GM19395 (cell line): ENCODE measurements around the gene SPSB3.
"Not testable (repeated sequence)": the region's sequence is repeated elsewhere in the genome, so short reads cannot be mapped to it uniquely, and the experiment has no call there.

Experiments
- ATAC-seq: cut with Tn5 transposase; IDR thresholded peaks from one replicate; pipeline ENCODE4 v1.9.1; 2021; ENCODE audit warnings: mild to moderate bottlenecking, moderate library complexity; ENCODE audit not compliant: unreplicated experiment

The SPSB3 gene

DNA sequence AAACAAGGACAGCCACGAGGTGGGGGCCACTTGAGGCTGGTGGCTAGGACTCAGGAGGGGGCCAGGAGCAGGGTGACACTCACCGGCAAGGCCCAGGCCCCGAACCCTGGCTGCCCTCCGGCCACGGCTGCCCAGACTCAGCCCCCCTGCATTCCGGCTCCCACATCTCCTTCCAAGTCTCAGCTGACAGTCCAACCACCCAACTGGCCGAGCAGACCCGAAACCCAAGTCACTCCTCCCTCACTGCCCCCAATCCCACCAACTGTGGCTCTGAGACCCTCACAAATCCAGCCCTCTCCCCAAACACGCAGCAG, 34.9 kb upstream of the SPSB3 start:
- ATAC-seq, result no peak

DNA sequence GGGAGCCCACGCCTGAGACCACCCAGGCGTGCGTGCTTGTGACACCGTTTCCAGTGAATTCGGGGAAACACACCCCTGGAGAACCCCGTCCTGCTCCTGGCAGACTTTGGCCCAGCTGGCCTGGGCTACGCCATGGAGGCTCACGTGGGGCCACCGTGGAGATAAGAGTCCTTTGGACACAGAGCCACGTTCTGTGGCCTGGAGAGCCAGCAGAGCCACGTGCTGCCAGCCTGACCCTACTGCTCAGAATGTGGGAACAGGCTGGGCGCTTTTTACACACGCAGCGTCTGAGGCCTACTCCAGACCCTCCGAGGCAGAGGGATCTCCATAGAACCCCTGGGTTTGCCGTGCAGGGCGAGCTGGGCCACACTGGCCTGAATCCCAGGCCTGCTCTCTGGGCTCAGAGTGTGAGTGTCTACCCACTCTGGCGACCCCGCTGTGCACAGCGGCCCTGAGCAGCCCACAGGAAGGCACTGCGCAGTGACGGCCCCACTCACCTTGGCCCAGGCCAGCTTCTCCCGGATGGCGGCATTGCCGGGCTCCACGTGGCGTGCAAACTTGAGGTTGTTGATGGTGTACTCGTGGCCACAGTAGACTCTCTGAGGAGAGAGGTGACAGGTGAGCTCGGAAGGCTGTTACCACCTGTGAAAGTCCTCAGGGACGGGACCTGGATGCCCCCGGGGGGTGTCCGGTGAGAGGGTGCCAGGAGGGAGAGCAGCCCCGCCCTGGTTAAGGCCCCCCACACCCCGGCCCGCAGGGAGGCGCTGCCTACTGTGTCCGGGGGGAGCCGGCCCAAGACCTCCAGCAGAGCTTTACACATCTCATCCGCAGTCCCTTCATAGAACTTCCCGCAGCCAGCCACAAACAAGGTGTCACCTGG, 34.3 kb upstream of the SPSB3 start:
- ATAC-seq, result no peak

DNA sequence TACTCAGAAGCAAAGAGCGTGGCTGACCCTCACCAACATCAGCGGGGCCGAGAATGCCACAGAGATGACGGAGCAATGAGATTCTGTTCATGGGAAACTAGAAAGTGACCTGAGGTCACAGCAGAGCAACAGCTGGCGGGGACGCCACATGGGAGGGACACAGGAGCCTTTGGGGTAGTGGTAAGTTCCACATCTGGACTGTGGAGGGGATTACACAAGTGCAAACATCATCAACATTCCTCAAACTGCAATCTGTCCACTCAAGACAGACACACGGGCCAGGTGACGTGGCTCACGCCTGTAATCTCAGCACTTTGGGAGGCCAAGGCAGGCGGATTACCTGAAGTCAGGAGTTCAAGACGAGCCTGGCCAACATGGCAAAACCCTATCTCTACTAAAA, 33.1 kb upstream of the SPSB3 start:
- no peak for ATAC-seq

DNA sequence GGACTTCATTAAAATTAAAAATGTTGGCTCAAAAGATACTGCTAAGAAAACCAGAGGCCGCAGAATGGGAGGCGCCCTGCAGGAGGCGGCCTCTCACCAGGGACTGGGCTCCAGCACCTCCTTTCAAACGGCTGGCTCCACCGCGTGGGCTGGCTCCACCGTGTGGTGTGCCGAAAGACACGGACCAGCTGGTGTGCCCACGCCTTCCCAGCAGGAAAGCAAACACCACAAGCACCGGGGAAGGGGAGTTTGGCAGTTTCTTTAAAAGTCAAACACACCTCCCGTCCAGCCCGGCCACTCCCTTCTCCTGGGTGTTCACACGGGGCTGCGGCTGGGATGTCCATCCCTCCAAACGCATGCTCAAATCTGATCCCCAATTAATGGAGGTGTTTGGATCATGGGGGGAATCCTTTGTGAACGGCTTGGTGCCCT, 30.4 kb upstream of the SPSB3 start:
- ATAC-seq, result no peak

DNA sequence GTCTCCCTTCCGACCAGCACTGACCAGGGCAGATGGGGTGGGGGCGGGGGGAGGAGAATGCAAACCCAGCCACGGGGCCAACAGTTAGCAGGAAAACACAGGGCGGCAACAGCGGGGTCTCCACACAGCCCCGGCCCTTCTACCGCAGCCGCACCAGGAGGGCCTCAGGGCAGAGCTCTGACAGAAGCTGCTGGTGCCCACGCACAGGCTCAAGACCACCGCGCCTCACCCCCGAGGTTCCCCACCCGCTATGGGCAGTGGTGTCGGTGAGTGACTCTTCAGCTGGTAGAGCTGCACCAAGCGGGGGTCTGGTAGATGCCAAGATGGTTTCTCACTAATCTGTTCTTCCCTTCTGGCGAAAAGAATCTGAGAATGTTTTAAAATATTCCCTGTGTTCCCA, 28.2 kb upstream of the SPSB3 start:
- ATAC-seq, result no peak

DNA sequence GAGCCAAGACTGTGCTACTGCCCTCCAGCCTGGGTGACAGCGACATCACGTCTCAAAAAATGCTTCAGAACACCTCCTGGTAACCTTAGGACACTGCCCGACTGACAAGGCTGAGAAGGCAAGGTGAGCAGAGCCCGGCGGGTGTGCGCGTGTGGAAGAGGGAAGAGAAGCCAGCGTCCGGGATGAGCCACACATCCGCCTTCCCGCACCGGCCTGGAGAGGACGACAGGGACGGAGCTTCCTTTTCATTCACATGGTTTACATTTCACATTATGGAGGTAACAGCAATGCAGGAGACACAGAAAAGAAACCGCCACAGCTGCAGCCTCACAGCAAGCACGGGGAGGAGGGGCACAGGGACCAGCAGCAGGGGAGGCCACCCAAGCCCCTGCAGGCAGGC, 27.7 kb upstream of the SPSB3 start:
- no peak for ATAC-seq

DNA sequence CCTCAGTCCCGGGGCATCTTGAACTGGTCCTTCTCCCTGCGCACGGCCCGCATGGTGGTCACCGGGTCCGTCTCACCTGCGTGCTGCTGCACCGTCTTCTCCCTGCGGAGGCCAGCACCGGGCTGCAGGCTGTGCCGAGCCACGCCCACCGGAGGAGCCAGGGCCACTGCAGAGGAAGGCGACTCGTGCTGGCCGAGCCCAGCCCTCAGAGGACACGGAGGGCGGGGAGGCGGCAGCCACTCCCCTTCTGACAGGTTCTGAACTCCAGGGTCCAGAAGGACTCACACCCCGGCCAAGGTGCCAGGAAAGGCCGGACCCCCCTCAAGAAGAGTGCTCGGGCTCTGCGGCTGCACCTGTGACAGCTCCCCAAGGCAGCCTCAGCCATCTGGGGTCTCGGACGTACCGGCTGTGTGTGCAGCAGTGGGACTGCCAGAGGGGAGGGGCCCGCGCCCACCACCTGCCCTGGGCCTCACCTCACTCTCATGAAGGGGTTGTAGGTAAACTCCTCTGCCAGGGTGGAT, 27.0 kb upstream of the SPSB3 start:
- no peak for ATAC-seq

DNA sequence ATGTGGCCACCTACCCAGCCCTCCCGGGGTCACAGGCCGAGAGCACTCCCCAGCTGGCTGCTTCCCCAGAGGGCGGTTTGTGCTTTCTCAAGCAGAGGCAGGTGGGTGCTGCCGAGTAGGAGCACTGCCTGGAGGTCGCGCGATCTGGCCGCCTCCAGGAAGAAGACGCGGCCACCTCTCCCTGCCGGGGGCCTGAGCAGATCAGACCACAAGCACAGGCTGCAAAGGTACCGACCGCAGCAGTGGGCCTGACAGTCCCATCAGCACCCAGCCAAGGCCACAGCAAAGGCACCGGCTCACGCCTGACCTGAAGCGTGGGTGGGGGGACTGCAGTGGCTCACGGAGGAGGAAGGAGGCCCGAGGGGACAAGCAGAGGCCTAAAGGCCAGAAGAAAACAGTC, 26.3 kb upstream of the SPSB3 start:
- ATAC-seq, result no peak

DNA sequence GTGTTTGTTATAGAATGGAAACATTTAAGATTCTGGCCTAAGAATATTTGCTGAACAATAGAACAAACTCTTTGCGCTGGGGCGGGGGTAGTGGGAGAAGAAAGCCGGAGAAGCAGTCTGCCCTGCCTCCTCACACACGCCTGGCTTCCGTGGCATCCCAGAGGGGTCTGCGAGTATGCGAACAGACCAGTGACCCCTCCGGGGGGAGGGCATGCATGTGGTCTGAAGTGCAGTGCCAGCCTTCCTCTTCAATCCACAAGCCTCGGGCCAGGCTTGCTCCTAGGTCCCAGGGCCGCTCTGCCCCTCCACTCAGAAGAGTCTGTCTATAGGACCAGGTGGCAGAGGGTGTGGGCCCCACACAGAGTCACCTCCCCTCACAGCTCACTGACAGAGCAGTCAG, 25.3 kb upstream of the SPSB3 start:
- no peak for ATAC-seq

DNA sequence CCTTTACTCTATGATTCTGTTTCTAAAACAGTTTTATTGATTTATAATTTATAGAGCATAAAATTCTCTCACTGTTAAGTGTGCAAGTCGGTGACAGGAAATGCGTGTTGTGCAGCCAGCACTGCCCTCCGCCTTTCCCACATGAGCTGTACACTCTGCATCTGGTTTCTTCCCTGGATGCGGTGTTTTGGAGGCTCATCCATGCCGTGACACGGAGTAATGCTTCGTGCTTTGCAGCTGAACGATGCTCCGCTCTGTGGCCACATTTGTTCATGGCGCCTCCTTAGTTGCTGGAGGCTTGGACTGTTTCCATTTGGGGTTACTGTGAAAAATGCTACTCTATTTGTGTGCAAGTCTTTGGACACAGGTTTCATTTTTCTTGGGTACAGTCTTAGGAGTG, 18.3 kb upstream of the SPSB3 start:
- no peak for ATAC-seq

DNA sequence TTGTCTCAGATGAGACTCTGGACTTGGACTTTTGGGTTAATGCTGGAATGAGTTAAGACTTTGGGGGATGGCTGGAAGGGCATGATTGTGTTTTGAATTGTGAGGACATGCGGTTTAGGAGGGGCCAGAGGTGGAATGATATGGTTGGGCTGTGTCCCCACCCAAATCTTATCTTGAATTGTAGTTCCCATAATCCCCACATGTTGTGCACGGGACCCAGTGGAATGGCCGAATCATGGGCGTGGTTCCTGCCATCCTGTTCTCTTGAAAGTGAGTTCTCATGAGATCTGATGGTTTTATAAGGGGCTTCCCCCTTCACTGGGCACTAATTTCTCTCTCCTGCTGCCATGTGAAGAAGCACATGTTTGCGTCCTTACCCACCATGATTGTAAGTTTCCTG, 16.9 kb upstream of the SPSB3 start:
- ATAC-seq, result not testable (repeated sequence)

DNA sequence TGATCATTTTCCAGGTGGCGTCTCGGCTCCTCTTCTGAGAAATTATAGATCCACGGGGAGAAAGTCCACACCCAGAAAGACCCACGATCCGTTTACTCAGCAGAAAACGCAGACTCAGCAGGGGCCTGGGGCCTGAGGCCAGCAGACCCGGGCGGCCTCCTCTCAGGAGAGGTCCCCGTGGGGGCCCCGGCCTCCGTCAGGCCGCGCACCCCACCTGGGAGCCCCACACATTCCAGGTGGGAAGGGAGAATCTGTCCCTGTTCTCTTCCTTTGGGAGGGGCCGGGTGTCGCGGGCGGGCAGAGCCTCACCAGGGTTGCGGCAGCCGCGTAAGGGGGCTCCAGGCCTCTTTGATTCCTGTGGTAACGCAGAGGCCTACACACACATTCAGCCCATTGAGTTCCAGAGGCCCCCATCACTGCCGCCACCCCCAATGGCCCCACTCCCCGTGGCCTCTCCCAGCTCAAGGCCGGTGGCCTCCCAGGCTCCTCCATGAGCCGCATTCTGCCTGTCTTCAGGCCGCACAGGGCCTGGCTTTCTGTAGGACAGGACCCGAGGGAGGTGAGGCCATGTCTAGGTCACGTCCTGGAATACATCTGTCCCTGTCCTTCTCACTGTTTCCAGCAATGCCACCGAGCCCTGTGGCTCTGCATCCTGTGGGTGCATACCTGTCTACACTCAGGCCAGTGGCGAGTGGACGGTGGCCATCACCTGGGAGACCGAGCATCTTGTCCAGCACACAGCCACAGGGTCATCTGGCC, 12.7 kb upstream of the SPSB3 start:
- ATAC-seq, result no peak

DNA sequence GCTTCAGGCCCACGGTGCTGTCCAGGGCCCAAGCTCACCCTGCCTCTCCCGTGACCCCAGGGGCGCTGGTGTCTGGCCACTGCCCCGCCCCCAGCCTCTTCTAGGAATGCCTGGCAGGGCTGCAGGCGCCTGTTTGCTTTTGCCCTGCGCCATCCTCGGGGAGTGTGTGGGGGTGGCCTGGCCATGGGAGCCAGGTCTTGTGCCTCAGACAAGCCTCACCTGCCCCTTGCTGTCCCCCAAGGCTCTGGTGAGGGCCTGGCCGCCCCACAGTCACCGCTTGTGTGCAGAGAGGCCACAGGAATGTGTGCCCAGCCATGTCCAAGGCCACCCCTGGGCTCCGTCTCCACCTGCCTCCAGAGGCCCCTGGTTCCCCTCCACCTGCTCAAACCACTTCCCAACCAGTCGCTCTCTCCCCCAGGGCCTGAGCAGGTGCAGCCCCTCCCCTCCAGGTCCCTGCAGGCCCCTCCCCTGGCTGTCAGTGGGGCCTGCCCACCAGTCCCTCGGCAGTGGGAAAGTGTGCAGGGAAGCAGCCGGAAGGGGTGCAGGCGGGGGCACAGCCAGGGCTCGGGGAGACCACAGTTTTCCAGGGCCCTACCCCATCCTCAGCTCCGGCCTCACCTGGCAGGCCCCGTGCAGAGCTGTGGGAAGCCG, 12.0 kb upstream of the SPSB3 start:
- no peak for ATAC-seq

DNA sequence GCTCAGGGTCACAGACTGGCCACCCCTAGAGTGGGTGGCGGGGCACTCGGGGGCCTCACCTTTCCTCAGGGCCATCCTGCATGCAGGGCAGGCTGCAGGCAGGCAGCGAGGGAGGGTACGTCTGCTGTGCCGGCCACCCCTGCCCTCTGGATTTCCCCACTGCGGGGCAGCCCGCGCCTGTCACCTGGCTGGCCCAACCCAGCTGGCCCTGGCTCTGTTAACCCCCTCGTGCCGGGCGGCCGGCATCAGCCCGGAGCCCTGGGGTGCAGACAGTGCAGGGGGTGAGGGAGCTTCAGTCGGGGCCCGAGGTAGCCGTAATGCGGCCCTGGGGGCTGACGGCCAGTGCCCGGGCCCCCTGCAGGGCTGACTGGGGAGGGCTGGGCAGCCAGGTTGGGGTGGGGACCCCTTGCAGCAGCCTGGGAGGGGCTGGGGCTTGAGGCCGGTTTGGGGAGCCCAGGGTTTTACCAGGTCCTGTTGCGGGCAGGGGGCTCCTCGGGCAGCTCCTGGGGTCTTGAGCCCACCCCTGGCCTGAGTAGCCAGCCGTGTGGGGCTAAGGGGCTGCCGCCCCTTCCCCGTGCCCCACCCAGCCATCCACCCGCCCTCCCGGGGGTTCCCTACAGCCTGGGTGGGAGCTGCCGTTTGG, 11.3 kb upstream of the SPSB3 start, which contains the start of gene IGFALS:
TSS of gene IGFALS (minus strand) at position 128 of the 643 bp plus-strand sequence. CDS start at position 75, 53 bp downstream.
- no peak for ATAC-seq

DNA sequence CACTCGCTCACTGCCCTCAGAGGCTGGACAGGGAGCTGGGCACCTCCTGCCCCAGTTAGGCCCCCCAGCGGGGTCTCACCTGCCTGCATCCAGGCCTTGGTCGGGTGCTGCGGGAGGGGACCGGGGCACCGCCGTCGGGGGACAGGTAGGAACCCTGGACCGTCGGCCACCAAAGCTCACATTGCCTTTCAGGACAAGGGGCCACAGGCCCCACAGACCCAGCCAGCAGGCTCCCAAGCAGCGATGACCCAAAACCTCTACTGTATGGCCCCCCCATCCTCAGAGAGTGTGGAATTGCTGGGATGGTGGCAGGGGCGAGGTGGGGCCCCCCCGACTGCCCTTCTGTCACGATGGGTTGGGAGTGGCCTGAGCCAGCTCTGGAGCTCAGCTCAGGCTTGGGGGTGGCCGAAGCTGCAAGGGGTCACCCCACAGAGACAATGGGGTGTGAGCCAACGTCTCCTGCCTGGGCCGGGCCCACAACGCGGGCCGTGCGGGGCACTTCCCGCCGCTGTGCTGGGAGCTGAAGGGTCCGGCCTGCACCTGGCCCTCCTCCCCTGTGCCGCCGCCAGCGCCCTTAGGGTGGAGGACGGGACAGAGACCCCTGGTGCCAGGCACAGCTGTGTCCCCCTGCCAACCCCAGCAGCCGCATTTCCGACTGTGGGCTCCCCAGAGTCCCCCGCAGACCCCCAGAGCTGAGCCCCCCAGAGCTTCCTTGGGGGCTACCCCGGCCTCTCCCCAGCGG, 10.6 kb upstream of the SPSB3 start:
- no peak for ATAC-seq

DNA sequence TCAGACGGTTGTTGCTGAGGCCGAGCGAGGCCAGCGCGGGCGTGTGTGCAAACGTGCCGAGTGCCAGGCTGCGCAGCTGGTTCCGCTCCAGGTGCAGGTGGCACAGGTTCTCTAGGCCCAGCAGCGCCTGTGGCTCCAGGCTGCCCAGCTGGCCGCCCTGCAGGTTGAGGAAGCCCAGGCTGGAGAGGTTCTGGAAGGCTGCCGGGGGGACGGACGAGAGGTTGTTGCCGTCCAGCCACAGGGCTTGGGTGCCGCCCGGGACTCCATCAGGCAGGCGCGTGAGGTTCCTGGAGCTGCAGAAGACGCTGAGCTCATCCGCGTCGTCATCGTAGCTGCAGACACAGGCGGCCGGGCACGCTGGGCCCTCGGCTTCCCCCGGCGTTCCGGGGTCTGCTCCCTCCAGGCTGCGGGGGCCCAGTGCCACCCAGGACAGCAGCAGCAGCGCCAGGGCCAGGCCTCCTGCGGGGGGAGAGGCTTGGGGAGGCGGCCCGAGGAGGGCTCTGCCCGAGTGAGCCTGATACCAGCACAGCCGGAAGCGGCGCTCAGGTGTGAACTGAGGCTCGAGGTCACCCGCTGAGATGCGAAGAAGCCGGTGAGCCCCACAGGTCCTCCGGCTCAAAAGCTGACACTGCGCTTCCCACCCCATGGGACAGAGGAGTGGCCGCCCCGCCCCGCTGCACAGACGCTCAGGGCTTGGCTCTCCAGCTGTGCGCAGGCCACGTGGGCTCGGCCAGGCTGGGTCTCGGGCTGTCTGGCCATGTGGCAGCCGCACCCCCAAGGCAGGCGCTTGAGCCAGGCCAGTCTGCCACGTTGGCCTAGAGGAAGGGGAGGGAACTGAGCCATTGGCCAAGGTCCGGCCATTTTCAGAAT, 9.8 kb upstream of the SPSB3 start:
- no peak for ATAC-seq

DNA sequence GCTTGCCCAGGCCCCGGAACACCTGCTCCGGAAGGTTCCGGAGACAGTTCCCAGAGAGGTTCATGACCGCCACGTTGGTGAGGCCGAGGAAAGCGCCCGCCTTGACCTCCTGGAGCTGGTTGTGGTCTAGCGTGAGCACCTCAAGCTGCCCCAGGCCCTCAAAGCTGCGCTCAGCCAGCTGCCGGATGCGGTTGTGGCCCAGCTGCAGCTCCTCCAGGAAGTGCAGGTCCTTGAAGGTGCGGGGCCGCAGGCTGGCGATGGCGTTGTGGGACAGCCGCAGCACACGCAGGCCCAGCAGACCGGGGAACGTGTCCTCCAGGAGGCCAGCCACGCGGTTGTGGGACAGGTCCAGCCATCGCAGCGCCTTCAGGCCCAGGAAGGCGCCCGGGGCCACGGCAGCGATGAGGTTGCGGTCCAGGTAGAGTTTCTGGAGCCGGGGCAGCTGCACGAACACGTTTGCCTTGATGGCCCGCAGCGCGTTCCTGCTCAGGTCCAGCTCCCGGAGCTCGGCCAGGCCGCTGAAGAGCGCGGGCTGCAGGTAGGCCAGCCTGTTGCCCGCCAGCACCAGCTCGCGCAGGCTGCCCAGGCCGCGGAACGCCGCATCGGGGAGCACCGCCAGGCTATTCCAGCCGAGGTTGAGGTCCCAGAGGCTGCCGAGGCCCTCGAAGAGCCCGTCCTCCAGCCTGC, 9.0 kb upstream of the SPSB3 start:
- ATAC-seq, result no peak

DNA sequence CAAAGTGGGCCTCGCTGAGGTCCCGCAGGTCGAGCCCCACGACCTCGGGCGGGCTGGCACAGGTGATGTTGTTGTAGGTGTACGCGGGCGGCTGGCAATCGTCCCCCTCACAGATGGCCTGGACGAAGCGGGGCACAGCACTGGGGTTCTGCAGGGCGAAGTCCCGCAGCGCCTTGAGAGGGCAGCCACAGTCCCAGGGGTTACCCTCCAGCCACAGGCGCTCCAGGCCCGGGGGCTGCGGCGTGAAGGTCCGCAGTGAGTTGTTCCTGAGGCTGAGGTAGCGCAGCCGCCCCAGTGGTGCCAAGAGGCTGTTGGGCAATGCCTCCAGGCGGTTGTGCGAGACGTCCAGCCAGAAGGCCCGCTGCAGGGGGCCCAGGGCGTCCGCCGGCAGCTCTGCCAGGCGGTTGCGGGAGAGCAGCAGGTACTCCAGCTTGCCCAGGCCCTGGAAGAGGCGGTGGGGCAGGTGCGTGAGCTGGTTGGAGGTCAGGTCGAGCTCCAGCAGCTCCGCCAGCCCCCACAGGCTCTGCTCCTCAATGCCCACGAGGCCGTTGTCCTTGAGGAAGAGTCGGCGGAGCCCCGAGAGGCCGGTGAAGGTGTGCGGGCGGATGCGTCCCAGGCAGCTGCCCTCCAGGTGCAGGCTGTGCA, 8.4 kb upstream of the SPSB3 start:
- no peak for ATAC-seq
